Fibroblast of lung (primary cell): ENCODE results near the gene BCL2. TPM values are rescaled to one million over a fixed set of nuclear protein-coding genes. Genes with fewer than 3 reads are reported as not detected.

ENCODE experiments used
- DNase-seq, 2 donors: peaks; one replicate each; pipeline versions ENCODE4 v3.0.0 to v3.0.0-alpha.2; 2010; ENCODE audit warnings: low read depth in 2 of 2
- H2AFZ ChIP-seq: 2 replicates; pipeline ENCODE4 v1.5.1; 2012; ENCODE audit warnings: low read length, control low read depth, inconsistent platforms
- H3K27ac ChIP-seq: 2 replicates; pipeline ENCODE4 v1.5.1; 2011; ENCODE audit warnings: low read length, control low read depth; ENCODE audit not compliant: insufficient read depth
- H3K27me3 ChIP-seq: 2 replicates; pipeline ENCODE4 v1.5.1; 2011; ENCODE audit warnings: mild to moderate bottlenecking, low read length; ENCODE audit not compliant: control insufficient read depth, insufficient read depth
- H3K36me3 ChIP-seq: 2 replicates; pipeline ENCODE4 v1.5.1; 2011; ENCODE audit warnings: low read length; ENCODE audit not compliant: control insufficient read depth, insufficient read depth
- H3K4me1 ChIP-seq: 2 replicates; pipeline ENCODE4 v1.5.1; 2011; ENCODE audit warnings: low read length; ENCODE audit not compliant: control insufficient read depth, insufficient read depth; ENCODE audit errors: extremely low read depth
- H3K4me2 ChIP-seq: 2 replicates; pipeline ENCODE4 v1.5.1; 2011; ENCODE audit warnings: low read length, control low read depth; ENCODE audit not compliant: insufficient read depth; ENCODE audit errors: extremely low read depth
- H3K4me3 ChIP-seq, 4 experiments: fragments of 200-600 bp in 1 of 4; sonication (generic) in 1 of 4; replicated peaks in 1 of 4; 2 replicates each; pipeline ENCODE4 v1.5.1; 2011 to 2016; ENCODE audit warnings: low read length in 4 of 4, low read depth in 3 of 4, mild to moderate bottlenecking in 3 of 4, control low read depth in 2 of 4, inconsistent platforms in 1 of 4, mixed read lengths in 1 of 4; ENCODE audit not compliant: insufficient read depth in 1 of 4; ENCODE audit errors: control extremely low read depth in 1 of 4
- H3K79me2 ChIP-seq: 2 replicates; pipeline ENCODE4 v1.5.1; 2012; ENCODE audit warnings: mild to moderate bottlenecking, low read length, inconsistent platforms; ENCODE audit not compliant: control insufficient read depth, insufficient read depth
- H3K9ac ChIP-seq: 2 replicates; pipeline ENCODE4 v1.5.1; 2011; ENCODE audit warnings: mild to moderate bottlenecking, low read length, control low read depth; ENCODE audit not compliant: insufficient read depth
- H3K9me3 ChIP-seq: 2 replicates; pipeline ENCODE4 v1.5.1; 2012; ENCODE audit warnings: low read depth, low read length; ENCODE audit not compliant: control insufficient read depth, insufficient read depth
- H4K20me1 ChIP-seq: 2 replicates; pipeline ENCODE4 v1.5.1; 2011; ENCODE audit warnings: low read length; ENCODE audit not compliant: control insufficient read depth, insufficient read depth; ENCODE audit errors: extremely low read depth
- EZH2 ChIP-seq: IDR thresholded peaks from 2 replicates; pipeline ENCODE4 v1.5.1; 2012; ENCODE audit warnings: low read length, control low read depth, mild to moderate bottlenecking; ENCODE audit errors: missing control alignments
- polyA plus RNA-seq, 2 donors: library from polyadenylated mRNA; depleted of rRNA in 1 of 2; stranded (reverse) in 1 of 2; unstranded in 1 of 2; fragments of >200 nt; gene quantifications; 2 replicates each; pipeline ENCODE4 v1.2.1, GENCODE V29; 2011 to 2012; ENCODE audit warnings: missing spikeins in 1 of 2
- total RNA-seq: library from RNA; depleted of rRNA; stranded (reverse); fragments of >200 nt; gene quantifications from 2 replicates; pipeline ENCODE4 v1.2.1, GENCODE V29; 2014
- TF ChIP-seq, protein P1 (sequence below), 2 donors: IDR thresholded peaks in 1 of 2; conservative IDR thresholded peaks in 1 of 2; 1 replicate in 1 of 2; 2 replicates in 1 of 2; pipeline ENCODE4 v1.5.1; 2011 to 2012; ENCODE audit warnings: low read length in 2 of 2, control low read depth in 1 of 2, inconsistent platforms in 1 of 2, low read depth in 1 of 2, mild to moderate bottlenecking in 1 of 2

The BCL2 gene
- total and polyA plus RNA-seq, 2 donors (not counting 1 experiment from before 2014, with no cell fraction given): 1.5 to 3.6 TPM

DNA sequence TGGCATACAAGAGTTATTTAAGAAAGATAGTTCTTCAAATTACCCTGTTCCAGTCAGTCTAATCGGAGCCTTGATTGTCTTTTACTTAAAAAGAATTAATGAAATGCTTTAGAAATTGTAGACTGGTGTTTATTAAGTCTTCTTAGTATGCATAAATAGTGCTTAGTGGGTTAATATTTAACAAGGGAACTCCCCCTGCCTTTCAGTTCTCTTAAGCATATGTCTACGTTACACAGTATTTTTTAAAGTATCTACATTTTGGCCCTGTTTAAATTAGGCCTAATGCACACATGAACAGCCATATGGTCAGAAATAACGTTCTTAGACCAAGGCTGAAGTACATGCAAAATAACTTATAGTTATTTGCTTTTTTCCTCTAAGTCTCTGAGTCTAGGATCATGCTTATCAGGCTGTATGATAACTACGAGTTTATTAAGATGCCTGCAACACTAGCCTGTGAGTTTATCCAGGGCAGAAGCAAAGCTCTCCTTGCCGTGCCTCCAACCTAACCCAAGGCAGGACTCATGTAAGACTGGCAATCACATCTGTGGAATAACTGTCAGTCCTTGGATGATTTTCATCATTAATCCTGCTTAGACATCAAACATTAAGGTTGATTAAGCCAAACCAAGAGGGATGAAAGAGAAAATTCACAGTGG, 6.7 kb downstream of the BCL2 start:
- H3K4me2 ChIP-seq: no peak overlapping the region
- no peaks in the 10 kb centered on the region for H3K36me3 ChIP-seq
- no peaks in the 10 kb centered on the region for H3K9me3 ChIP-seq
- no peak overlapping the region for H3K9ac ChIP-seq
- no peak overlapping the region for H3K4me3 ChIP-seq
- TF ChIP-seq, protein P1, sequence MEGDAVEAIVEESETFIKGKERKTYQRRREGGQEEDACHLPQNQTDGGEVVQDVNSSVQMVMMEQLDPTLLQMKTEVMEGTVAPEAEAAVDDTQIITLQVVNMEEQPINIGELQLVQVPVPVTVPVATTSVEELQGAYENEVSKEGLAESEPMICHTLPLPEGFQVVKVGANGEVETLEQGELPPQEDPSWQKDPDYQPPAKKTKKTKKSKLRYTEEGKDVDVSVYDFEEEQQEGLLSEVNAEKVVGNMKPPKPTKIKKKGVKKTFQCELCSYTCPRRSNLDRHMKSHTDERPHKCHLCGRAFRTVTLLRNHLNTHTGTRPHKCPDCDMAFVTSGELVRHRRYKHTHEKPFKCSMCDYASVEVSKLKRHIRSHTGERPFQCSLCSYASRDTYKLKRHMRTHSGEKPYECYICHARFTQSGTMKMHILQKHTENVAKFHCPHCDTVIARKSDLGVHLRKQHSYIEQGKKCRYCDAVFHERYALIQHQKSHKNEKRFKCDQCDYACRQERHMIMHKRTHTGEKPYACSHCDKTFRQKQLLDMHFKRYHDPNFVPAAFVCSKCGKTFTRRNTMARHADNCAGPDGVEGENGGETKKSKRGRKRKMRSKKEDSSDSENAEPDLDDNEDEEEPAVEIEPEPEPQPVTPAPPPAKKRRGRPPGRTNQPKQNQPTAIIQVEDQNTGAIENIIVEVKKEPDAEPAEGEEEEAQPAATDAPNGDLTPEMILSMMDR (conservative IDR thresholded peaks at IDR 0.05 in 1 of 2, IDR thresholded peaks at IDR 0.05 in 1 of 2; ENCODE audit: low read depth in 1 of 2, low read length in 2 of 2): no peak
- TF ChIP-seq EZH2: no peak
- no peaks in the 10 kb centered on the region for H3K79me2 ChIP-seq
- peaks cover 3% of the 10 kb centered on the region for H3K4me1 ChIP-seq
- no peak overlapping the region for H2AFZ ChIP-seq
- no peaks in the 10 kb centered on the region for H3K27me3 ChIP-seq
- H4K20me1 ChIP-seq: no peaks in the 10 kb centered on the region
- no peak for DNase-seq
- no peak overlapping the region for H3K27ac ChIP-seq

DNA sequence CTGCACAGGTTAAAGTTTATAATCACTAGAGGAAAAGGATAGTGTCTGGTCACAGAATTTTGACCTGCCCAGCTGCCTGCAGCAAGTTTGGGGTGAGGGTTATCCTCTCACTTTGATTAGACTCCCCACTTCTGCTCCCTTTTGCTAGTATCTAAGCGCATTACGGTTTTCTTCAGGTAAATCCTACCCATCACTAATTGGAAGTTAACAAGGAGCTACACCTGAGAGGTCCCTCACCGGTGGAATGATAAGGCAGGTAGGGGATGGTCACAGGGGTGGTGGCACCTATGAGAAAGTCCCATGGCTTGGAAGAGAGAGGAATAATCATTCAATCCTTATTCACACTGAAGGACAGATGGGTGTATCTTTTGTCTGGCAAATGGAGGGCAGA, 7.6 kb downstream of the BCL2 start:
- no peak for DNase-seq
- H2AFZ ChIP-seq: no peak overlapping the region
- H4K20me1 ChIP-seq: no peaks in the 10 kb centered on the region
- no peak overlapping the region for H3K9ac ChIP-seq
- H3K27me3 ChIP-seq: no peaks in the 10 kb centered on the region
- no peaks in the 10 kb centered on the region for H3K36me3 ChIP-seq
- H3K9me3 ChIP-seq: no peaks in the 10 kb centered on the region
- H3K4me3 ChIP-seq: no peak overlapping the region
- H3K4me1 ChIP-seq: no peaks in the 10 kb centered on the region
- H3K79me2 ChIP-seq: no peaks in the 10 kb centered on the region
- H3K27ac ChIP-seq: no peak overlapping the region
- no peak overlapping the region for H3K4me2 ChIP-seq
- TF ChIP-seq, protein P1 (conservative IDR thresholded peaks at IDR 0.05 in 1 of 2, IDR thresholded peaks at IDR 0.05 in 1 of 2; ENCODE audit: low read depth in 1 of 2, low read length in 2 of 2): no peak
- no peak for TF ChIP-seq EZH2

DNA sequence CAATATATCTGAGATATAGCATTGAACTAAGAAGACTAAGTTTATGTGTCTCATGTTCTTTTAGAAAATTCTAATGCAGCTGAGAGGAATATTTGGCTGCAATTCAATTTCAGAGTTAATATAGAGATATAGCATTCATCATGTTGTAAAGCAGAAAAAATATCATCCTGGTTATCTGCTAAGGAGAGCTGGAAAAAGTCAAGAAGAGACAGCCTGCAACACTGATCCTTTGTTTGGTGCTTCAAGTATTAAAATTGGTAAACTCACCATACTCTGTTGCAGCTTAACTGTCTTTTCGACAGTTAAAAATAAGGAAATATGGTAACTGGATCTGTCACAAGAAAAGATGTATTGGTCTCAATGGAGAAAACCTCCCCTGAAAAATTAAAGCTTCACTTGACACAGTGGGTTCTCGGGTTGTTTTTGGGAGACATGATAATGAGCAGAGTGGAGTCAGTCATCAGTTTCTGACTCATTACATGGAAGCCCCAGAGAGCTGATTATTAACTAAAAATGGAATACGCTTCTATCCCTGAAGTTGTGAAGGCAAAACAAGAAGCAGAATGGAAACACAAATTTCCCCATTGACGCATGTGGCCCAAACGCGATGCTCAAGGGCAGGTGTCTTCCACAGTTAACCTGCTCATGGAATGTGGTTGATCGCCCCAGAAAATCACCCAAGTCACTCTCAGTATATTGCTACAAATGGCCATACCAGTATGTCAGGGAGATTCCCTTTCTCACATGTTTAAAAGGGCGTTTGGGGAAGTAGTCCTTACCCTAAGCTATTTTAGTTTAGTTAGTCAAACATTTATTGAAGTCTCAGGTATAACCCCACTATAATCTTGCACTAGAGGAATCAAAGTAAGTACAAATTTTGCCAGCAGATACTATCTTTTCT, 8.2 kb downstream of the BCL2 start:
- H3K4me3 ChIP-seq: no peak overlapping the region
- no peaks in the 10 kb centered on the region for H3K9me3 ChIP-seq
- no peaks in the 10 kb centered on the region for H4K20me1 ChIP-seq
- no peak overlapping the region for H3K27ac ChIP-seq
- DNase-seq: no peak
- no peaks in the 10 kb centered on the region for H3K27me3 ChIP-seq
- no peak overlapping the region for H3K9ac ChIP-seq
- no peaks in the 10 kb centered on the region for H3K4me1 ChIP-seq
- no peak overlapping the region for H2AFZ ChIP-seq
- no peak overlapping the region for H3K4me2 ChIP-seq
- H3K79me2 ChIP-seq: no peaks in the 10 kb centered on the region
- no peak for TF ChIP-seq EZH2
- TF ChIP-seq, protein P1 (conservative IDR thresholded peaks at IDR 0.05 in 1 of 2, IDR thresholded peaks at IDR 0.05 in 1 of 2; ENCODE audit: low read depth in 1 of 2, low read length in 2 of 2): no peak
- no peaks in the 10 kb centered on the region for H3K36me3 ChIP-seq
